HG02885 (cell line): Measurements from ENCODE around the gene MAPK12.

Experiments
- ATAC-seq: cut with Tn5 transposase; IDR thresholded peaks from one replicate; pipeline ENCODE4 v1.9.1; 2021; ENCODE audit warnings: mild to moderate bottlenecking; ENCODE audit not compliant: unreplicated experiment, poor library complexity

The MAPK12 gene

GRCh38 chr22:50238755-50239154, 22.7 kb downstream of the MAPK12 start:
- no peak for ATAC-seq

DNA sequence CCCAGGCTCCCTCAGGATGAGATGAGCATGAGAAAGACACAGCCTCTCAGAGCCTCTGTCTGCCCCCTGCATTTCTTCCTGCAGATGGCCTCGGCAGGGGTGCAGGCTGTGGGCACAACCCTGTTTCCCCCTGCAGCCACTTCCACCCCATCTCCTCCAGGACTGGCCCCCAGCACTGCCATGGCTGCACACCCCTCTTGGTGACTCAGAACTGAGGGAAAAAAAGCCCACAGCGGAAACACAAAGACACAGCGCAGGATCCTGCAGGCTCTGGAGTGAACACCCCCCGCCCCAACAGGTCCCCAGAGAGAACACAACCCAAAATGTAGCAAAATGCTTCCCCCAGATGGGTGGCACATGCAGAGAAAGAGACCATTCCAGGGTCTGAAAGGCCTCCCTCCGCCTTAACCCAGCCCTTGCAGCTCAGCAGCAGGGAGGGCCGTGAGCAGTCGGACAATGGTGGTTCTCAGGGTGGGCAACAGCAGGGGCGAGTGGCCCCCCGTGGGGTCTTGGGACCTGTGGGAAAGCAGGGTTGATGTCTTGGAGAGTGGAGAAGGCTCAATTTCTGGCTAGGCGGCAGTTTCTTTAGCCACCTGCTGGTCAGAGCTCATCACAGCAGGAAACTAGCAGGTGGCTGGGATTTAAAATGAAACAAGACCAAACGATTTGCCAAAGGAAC, 24.6 kb downstream of the MAPK12 start:
- no peak for ATAC-seq

DNA sequence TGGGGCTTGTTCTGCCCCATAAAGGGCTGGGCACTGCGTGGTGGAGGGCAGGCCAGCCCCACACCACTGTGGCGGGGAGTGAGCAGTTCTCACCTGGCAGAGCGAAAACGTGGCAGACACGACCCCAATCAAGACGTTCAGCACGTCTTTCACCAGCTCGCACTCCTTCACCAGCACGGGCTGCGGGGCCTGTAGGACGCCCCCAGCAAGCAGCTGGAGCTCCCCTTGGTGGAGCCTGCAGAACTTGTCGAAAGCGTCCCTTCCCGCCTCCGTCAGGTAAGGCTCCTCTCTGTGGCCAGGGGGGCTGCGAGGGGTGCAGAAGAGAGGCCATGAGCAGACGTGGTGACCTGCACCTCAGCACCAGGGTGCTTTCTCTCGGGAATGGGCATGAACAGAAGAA, 28.3 kb downstream of the MAPK12 start:
- ATAC-seq: no peak

DNA sequence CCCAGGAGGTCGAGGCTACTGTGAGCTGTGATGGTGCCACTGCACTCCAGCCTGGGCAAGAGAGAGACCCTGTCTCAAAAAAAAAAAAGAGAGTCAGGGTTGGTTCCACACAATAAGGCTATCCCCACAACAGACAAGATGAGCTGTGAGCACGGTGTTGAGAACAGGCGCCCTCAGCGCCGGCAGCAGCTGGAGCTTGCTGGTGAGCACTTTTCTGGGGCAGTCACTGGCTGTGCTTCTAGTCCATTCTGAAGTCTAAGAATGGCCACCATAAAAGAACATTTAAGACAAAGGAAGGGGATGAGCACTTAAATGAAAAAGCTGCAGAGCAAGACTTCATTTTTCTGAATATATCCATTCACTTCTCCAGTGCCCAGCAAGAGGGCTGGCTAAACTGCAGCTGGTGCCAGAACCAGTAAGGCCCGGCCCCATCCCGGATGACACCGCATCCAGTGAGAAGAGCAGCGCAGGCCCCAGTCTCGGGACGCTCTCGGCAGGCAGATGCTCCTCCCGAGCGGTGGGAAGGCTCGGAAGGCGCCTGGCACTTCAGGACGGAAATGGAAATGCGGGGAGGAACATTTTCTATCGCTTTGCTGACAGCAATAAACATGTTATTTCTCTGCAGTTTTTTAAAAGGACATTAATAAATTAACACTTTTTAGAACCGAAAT, 28.9 kb downstream of the MAPK12 start:
- no peak for ATAC-seq

DNA sequence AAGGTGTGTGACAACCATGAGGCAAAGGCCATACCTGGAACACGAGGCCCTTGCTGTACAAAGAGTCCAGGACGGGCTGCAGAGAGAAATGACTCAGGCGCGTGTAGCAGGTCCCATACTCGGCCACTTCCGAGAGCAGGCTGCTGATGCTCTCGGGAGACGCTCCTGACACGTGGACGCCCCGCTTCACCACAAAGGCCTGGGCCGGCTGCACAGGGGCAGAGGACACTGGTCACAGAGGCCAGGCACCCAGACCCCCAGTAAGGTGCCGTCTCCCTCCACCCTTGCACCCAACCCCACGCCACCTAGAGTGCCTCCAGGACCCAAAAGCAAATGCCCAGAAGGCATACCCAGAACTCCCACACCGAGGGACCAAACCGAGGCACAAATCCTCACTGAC, 32.1 kb downstream of the MAPK12 start:
- no peak for ATAC-seq

DNA sequence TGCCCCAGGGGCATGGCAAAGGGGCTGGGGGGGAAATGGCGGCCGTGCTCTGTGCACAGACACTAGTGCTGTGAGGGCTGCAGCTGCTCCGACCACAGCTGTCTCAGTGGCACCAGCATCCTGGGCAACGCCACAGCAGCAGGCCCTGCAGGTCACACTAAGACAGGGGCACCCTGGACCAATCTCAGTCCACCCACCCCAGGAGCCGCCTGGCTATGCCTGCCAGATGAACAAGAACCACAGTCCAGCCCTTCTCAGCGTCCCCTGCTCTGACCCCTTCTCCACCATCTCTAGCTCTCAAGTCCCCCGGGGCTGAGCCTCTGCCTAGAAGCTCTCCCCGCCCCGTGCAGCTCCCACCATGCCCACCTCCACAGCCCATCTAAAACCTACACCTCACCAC, 33.1 kb downstream of the MAPK12 start:
- no peak for ATAC-seq

DNA sequence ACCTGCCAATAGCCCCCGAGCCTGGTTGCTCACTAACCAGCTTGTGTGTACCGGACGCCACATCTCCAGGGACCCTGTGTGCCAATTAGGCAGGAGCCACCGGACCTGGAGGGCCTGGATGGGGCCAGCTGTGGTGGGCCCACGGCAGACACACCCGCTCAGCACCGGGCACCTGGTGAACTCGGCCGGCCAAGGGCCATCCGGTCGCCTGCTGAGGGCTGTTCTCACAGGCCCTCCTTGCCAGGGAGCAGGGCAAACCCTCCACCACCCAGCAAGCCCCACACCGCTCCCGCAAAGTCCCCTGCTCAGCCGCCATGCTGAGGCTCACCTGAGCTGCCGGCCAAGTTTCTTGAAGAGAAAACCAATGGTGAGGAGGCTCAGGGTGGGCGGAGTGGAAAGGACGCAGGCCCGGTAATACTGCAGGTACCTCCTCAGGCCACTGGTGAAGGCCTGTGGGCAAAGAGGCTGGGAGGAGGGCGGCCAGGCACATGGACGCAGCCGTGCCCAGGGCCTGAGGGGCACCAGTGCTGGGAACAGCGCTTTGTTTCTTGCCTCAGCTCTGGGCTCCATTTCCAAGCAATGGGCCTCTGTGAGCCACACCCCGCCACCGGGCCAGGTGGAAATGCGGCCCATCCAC, 33.8 kb downstream of the MAPK12 start:
- ATAC-seq: no peak

- ATAC-seq: no peak
Measured at GRCh38 chr22:50226875-50227165, 34.7 kb downstream of the MAPK12 start.

GRCh38 chr22:50226063-50226874, 35.2 kb downstream of the MAPK12 start:
- ATAC-seq: no peak

GRCh38 chr22:50225200-50225969, 36.1 kb downstream of the MAPK12 start:
- no peak for ATAC-seq

DNA sequence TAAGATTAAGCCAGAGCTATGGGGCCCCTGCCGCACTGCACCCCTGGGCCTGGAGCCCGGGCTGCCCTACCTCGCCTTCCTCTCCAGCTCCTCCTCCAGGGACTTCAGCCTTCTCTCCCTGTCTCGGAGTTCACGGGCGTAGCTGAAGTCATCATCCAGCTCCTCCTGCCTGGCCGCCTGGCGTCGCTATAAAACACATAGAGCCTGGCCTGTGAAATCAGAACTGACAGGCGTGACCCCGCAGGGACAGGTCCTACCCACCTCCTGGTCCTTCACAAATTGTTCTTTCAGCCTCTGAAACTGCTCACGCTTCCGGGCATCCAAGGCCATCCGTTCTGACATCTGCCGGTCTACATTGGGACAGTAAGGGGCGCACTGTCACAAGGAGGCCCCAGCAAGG, 37.4 kb downstream of the MAPK12 start:
- ATAC-seq: no peak

- ATAC-seq: no peak
Measured at GRCh38 chr22:50222508-50222907, 39.0 kb downstream of the MAPK12 start.

- no peak for ATAC-seq
Measured at GRCh38 chr22:50221410-50222300, 39.8 kb downstream of the MAPK12 start.

- no peak for ATAC-seq
Measured at GRCh38 chr22:50220603-50221409, 40.7 kb downstream of the MAPK12 start.

- no peak for ATAC-seq
Measured at GRCh38 chr22:50219800-50220602, 41.5 kb downstream of the MAPK12 start.

DNA sequence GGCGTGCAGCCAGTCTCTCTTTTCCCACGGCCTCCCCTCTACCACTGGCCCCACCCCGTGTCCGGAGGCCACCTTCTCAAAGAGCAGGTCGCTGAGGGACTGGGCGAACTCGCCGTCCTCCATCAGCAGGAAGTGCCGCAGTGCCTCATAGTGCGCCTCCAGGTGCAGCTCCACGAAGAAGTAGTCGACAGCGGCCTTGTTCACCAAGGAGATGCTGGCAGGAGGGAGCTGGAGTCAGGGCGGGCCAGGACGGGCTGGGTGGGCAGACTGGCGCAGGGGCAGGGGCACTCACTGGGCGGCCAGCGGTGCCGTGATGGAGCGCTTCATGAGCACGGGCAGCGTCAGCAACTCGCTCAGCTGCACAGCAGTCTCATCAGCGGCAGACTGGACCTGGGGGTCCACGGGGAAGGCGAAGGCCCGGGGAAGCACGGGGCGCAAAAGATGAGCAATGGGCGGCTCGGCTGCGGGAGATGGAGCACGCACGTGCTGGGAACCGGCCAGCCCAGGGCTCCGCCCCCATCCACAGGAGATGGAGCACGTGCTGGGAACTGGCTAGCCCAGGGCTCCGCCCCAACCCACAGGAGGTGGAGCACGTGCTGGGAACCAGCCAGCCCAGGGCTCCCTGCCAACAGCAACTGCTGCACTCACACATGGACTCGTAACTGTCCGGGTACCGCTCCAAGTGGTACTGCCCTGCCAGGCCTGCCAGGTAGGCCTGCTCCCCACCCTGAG, 42.3 kb downstream of the MAPK12 start:
- ATAC-seq: no peak
